DND-41 (cell line): ENCODE results near the gene PAMR1.

Experiments used
- ATAC-seq: fragments of 200-7000 bp; cut with Tn5 transposase; 3 replicates; pipeline ENCODE4 v1.9.1; 2021; ENCODE audit warnings: low read depth; ENCODE audit not compliant: insufficient read depth
- DNase-seq: peaks from one replicate; pipeline ENCODE4 v3.0.0-alpha.2; 2020
- H2AFZ ChIP-seq: 2 replicates; pipeline ENCODE4 v1.6.0; 2012; ENCODE audit warnings: low read depth, low read length
- H3K27ac ChIP-seq: 2 replicates; pipeline ENCODE4 v1.5.1; 2012; ENCODE audit warnings: low read length, inconsistent platforms
- H3K27me3 ChIP-seq: fragments of 200-600 bp; sonication (generic); 2 replicates; pipeline ENCODE4 v1.6.0; 2012; ENCODE audit warnings: low read length, mild to moderate bottlenecking, inconsistent platforms; ENCODE audit not compliant: insufficient read depth, poor library complexity
- H3K36me3 ChIP-seq: 2 replicates; pipeline ENCODE4 v1.5.1; 2012; ENCODE audit warnings: low read length, inconsistent platforms; ENCODE audit not compliant: insufficient read depth
- H3K4me1 ChIP-seq: 2 replicates; pipeline ENCODE4 v1.5.1; 2012; ENCODE audit warnings: mild to moderate bottlenecking, low read length; ENCODE audit not compliant: insufficient read depth
- H3K4me2 ChIP-seq: 2 replicates; pipeline ENCODE4 v1.6.0; 2012; ENCODE audit warnings: mild to moderate bottlenecking, moderate library complexity, low read length, inconsistent platforms; ENCODE audit not compliant: insufficient read depth
- H3K4me3 ChIP-seq, 2 experiments: fragments of 200-600 bp in 1 of 2; shearing (Covaris generic) in 1 of 2; 2 replicates each; pipeline ENCODE4 v1.5.1; 2012 to 2016; ENCODE audit warnings: inconsistent platforms in 2 of 2, low read length in 2 of 2, mild to moderate bottlenecking in 2 of 2, low read depth in 1 of 2, moderate library complexity in 1 of 2
- H3K79me2 ChIP-seq: 2 replicates; pipeline ENCODE4 v1.6.0; 2012; ENCODE audit warnings: low read length, inconsistent platforms; ENCODE audit not compliant: insufficient read depth
- H3K9ac ChIP-seq: 2 replicates; pipeline ENCODE4 v1.6.0; 2012; ENCODE audit warnings: low read depth, mild to moderate bottlenecking, inconsistent platforms, low read length, moderate library complexity
- H3K9me3 ChIP-seq: 2 replicates; pipeline ENCODE4 v1.5.1; 2012; ENCODE audit warnings: low read length, moderate library complexity, mild to moderate bottlenecking, inconsistent platforms; ENCODE audit not compliant: insufficient read depth, severe bottlenecking
- H4K20me1 ChIP-seq: 2 replicates; pipeline ENCODE4 v1.6.0; 2012; ENCODE audit warnings: low read length; ENCODE audit not compliant: insufficient read depth
- EZH2 ChIP-seq: IDR thresholded peaks from 3 replicates; pipeline ENCODE4 v1.6.1; 2012; ENCODE audit warnings: borderline replicate concordance, low read depth, mild to moderate bottlenecking, moderate library complexity, low read length, inconsistent platforms; ENCODE audit not compliant: severe bottlenecking
- TF ChIP-seq, protein P1 (sequence below): IDR thresholded peaks from 2 replicates; pipeline ENCODE4 v1.5.1; 2012; ENCODE audit warnings: borderline replicate concordance, low read length, moderate library complexity, mild to moderate bottlenecking; ENCODE audit not compliant: poor library complexity, severe bottlenecking; ENCODE audit errors: extremely low read depth

PAMR1 gene

DNA sequence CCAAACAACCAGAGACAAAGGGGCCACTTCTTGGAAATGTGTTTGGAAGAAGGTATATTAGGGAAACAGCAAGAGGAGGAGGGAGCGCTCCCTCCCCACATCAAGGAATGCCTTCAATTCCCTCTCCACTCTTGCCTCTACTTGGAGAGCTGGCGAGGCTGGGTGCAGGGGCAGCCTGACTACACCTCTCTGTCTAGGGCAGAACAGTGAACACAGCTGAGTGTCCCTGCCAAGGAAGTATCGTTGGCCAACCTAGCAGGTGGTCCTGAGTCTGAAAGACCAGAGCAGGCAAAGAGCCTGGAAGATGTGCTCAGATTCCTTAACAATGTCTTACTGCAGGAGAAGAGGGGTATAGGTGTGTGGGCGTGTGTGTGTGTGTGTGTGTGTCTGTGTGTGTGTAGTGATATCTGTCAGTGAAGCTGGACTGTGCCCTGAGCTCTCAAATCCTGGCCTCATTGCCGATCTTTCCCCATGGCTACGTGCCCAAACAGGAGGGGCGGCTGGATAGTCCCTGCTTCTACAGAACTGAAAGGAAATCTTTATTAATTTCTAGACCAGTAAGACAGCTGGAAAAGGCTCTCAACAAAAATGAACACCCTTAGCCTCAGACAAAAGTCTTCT lies 46.8 kb downstream of the PAMR1 start:
- DNase-seq (no peak), ATAC-seq (no peak)
- Histone ChIP-seq H3K27me3 (peaks cover 7% of the 10 kb centered on the region), H2AFZ (no peak overlapping the region), H4K20me1 (no peaks in the 10 kb centered on the region), H3K79me2 (no peaks in the 10 kb centered on the region), H3K27ac (no peak overlapping the region), H3K4me1 (no peaks in the 10 kb centered on the region), H3K9ac (no peak overlapping the region), H3K9me3 (peaks cover 8% of the 10 kb centered on the region), H3K4me3 (no peak overlapping the region), H3K4me2 (no peak overlapping the region), H3K36me3 (no peaks in the 10 kb centered on the region)
- TF ChIP-seq, protein P1, sequence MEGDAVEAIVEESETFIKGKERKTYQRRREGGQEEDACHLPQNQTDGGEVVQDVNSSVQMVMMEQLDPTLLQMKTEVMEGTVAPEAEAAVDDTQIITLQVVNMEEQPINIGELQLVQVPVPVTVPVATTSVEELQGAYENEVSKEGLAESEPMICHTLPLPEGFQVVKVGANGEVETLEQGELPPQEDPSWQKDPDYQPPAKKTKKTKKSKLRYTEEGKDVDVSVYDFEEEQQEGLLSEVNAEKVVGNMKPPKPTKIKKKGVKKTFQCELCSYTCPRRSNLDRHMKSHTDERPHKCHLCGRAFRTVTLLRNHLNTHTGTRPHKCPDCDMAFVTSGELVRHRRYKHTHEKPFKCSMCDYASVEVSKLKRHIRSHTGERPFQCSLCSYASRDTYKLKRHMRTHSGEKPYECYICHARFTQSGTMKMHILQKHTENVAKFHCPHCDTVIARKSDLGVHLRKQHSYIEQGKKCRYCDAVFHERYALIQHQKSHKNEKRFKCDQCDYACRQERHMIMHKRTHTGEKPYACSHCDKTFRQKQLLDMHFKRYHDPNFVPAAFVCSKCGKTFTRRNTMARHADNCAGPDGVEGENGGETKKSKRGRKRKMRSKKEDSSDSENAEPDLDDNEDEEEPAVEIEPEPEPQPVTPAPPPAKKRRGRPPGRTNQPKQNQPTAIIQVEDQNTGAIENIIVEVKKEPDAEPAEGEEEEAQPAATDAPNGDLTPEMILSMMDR, result no peak
- no peak for TF ChIP-seq EZH2

DNA sequence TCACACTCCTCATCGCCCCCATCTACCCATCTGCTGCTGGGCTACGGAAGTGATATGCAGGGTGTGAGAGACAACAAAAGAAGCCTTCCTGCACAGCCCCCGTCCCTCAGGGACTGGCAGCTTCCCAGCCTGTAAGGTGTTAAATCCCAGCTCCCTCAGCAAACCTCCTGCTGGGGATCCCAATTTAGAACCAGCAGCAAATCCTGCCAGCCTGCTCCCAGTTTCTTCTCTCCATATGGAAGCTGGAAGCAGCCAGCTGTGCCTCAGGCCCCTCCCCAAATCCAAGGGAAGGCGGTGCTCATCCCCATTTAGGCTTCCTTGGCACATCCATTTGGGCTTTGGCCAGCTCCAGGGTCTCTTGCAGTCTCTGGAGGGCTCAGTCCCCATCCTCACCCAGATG lies 47.5 kb downstream of the PAMR1 start:
- no peaks in the 10 kb centered on the region for H3K36me3 ChIP-seq
- no peak for TF ChIP-seq EZH2
- TF ChIP-seq, protein P1, result no peak
- H3K79me2 ChIP-seq, result no peaks in the 10 kb centered on the region
- H4K20me1 ChIP-seq, result no peaks in the 10 kb centered on the region
- H3K27me3 ChIP-seq, result peaks cover 6% of the 10 kb centered on the region
- H2AFZ ChIP-seq, result no peak overlapping the region
- no peak overlapping the region for H3K4me2 ChIP-seq
- H3K4me1 ChIP-seq, result no peaks in the 10 kb centered on the region
- DNase-seq (no peak), ATAC-seq (no peak)
- H3K4me3 ChIP-seq, result no peak overlapping the region
- H3K9me3 ChIP-seq, result peaks cover 4% of the 10 kb centered on the region
- H3K9ac ChIP-seq, result no peak overlapping the region
- no peak overlapping the region for H3K27ac ChIP-seq

DNA sequence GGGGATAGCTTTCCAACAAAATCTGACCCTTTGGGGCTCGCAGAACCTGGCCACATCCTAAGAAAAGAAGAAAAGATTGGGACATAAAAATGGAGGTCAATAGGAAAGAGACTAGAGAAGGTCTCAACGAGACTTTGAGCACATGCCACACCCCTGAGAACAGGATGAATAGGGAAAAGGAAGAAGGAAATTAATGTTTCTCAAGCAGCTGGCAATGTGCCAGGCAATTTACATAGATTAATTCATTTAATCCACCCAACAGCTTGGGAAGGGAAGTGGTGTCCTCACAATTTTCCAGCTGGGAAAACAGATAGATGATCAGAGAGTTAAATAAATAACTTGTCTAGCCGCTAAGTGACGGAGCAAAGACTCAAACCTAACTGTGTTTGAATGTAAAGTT lies 50.7 kb downstream of the PAMR1 start:
- no peaks in the 10 kb centered on the region for H3K9me3 ChIP-seq

More for the DNA sequence above, 50.7 kb downstream of the PAMR1 start:
- Histone ChIP-seq H3K4me2 (no peak overlapping the region), H3K79me2 (no peaks in the 10 kb centered on the region), H3K27me3 (peaks cover 11% of the 10 kb centered on the region), H3K4me3 (no peak overlapping the region), H2AFZ (no peak overlapping the region), H4K20me1 (no peaks in the 10 kb centered on the region), H3K27ac (no peak overlapping the region), H3K9ac (no peak overlapping the region), H3K36me3 (no peaks in the 10 kb centered on the region), H3K4me1 (no peaks in the 10 kb centered on the region)
- TF ChIP-seq EZH2, result no peak
- TF ChIP-seq, protein P1, result no peak
- no peak for DNase-seq
- no peak for ATAC-seq
